ENCODE data around the gene LRP1B. TPM values are rescaled to one million over a fixed set of nuclear protein-coding genes. Genes with fewer than 3 reads are reported as not detected.

The LRP1B gene
- polyA plus RNA-seq, 1 of the 3 experiments (the other 2 are of a cell fraction) = 0.28 TPM

- DNase-seq = no peak
- ChIA-PET CTCF (interaction anchor here (1.2 kb wide), 2 partner anchors 9 to 86 kb away, joined by 3 to 4 read pairs; partner anchors contain the start of gene LRP1B), POLR2A (no interaction called here)
- no peak overlapping the region for H3K27ac ChIP-seq (ENCODE audit: low read depth in 2 of 2, low read length in 1 of 2)
- no peaks in the 10 kb centered on the region for H4K20me1 ChIP-seq (ENCODE audit: insufficient read depth)
- no peak overlapping the region for H3K4me3 ChIP-seq (ENCODE audit: low read depth in 2 of 2, low read length in 1 of 2)
- no peaks in the 10 kb centered on the region for H3K36me3 ChIP-seq (replicated peaks in 1 of 2; ENCODE audit: control insufficient read depth in 1 of 2, insufficient read depth in 2 of 2, low read length in 1 of 2)
- 0 out of 2 replicates have a peak, but pooled peaks cover 3% of the 10 kb centered on the region for H3K9me2 ChIP-seq
- no peak overlapping the region for H3K9ac ChIP-seq
- H3K79me2 ChIP-seq (ENCODE audit: insufficient read depth) = no peaks in the 10 kb centered on the region
- H3K4me2 ChIP-seq = no peak overlapping the region
- H3F3A ChIP-seq (replicated peaks; ENCODE audit: insufficient read depth) = no peaks in the 10 kb centered on the region
- no peaks in the 10 kb centered on the region for H3K27me3 ChIP-seq (ENCODE audit: insufficient read depth)
- H3K9me3 ChIP-seq = no peaks in the 10 kb centered on the region
- WGBS (ENCODE audit: low lambda C conversion rate) = 40% methylated on average over 3 of the region's 3 CpGs
- no peaks in the 10 kb centered on the region; a peak in 2 of 4 replicates for H3K4me1 ChIP-seq (ENCODE audit: control insufficient read depth in 1 of 2, insufficient read depth in 2 of 2, low read depth in 1 of 2, low read length in 1 of 2)
- H2AFZ ChIP-seq (ENCODE audit: low read depth) = no peak overlapping the region
- TF ChIP-seq JUND (IDR thresholded peaks at IDR 0.05) (0 out of 2 replicates have a peak, but pooled peaks have one; percentile 5), ZBTB33 (IDR thresholded peaks at IDR 0.05; ENCODE audit: borderline replicate concordance, low read depth) (no peak)
These were observed 86.6 kb downstream of the LRP1B start for GRCh38 chr2:142044197-142044596.

DNA sequence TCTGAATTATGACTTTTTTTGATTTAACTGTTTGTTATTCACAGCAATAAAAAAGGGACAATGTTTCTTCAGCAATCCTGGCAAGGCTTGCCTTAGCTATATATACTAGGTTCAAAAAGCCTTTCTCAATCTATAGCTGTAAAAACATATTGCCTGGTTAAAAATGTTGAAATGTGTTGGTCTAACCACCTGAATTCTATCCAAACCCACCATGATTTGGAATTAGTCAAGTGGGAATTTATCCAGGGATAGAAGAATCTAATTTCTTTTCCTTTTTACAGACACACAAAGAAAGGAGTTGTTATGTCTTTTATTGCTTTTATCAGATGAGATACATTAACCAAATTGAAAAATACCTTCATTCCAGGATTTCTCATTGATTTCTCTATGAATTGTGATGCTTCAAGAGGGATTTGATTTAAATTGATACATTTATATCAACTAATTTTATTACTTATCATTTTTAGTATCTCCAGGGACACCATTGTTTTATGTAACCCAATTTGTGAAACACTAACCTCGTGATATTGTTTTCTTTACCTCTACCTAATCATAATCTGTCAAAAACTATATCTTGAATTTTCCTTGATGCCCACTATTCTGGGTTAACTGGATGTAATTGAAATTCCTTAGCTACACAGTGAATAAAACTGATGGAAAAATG, 88.1 kb downstream of the LRP1B start:
- H3K36me3 ChIP-seq (replicated peaks in 1 of 2; ENCODE audit: control insufficient read depth in 1 of 2, insufficient read depth in 2 of 2, low read length in 1 of 2) = no peaks in the 10 kb centered on the region
- no peak for TF ChIP-seq SMC3 (IDR thresholded peaks at IDR 0.05; ENCODE audit: low read depth, low read length)
- no peak for TF ChIP-seq RAD21 (IDR thresholded peaks at IDR 0.05; ENCODE audit: low read length)
- 33% methylated on average over 1 of the region's 1 CpG for WGBS (ENCODE audit: low lambda C conversion rate)

DNA sequence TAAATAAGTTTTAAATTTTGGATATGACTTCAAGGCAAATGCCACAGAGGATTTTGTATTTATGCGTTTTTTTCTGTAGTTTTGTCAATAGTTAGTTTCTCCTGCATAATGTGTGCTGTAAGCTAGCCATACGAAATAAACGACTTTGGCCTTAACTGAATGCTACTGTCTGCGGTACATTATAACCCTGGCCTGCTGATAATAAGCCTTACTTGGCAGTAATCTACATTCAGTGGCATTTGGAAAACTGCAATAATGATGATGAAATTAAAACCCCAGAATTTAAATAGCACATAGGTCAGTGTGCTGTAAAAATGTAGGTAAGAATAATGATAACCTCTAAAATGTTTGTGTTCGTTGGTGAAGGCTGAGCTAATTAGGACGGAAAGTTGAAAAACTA, 88.8 kb downstream of the LRP1B start:
- POLR2A ChIA-PET = no interaction called here
- no peak for TF ChIP-seq GATA2 (CRISPR knock-in tag; IDR thresholded peaks at IDR 0.05)
- no peak for TF ChIP-seq FOXM1 (IDR thresholded peaks at IDR 0.05; ENCODE audit: low read depth)
- TF ChIP-seq JUND (IDR thresholded peaks at IDR 0.05) = no peak
- no peak for TF ChIP-seq TAF1 (IDR thresholded peaks at IDR 0.05; ENCODE audit: borderline replicate concordance, low read depth, low read length)
- TF ChIP-seq FOSL2 (IDR thresholded peaks at IDR 0.05; ENCODE audit: borderline replicate concordance, low read depth) = no peak
- TF ChIP-seq CHD2 (IDR thresholded peaks at IDR 0.05; ENCODE audit: low read length, partially characterized antibody) = no peak
- no peak for TF ChIP-seq POLR2AphosphoS5 (IDR thresholded peaks at IDR 0.05; ENCODE audit: low read depth, low read length)
- TF ChIP-seq, protein P1, sequence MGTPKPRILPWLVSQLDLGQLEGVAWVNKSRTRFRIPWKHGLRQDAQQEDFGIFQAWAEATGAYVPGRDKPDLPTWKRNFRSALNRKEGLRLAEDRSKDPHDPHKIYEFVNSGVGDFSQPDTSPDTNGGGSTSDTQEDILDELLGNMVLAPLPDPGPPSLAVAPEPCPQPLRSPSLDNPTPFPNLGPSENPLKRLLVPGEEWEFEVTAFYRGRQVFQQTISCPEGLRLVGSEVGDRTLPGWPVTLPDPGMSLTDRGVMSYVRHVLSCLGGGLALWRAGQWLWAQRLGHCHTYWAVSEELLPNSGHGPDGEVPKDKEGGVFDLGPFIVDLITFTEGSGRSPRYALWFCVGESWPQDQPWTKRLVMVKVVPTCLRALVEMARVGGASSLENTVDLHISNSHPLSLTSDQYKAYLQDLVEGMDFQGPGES (IDR thresholded peaks at IDR 0.05; ENCODE audit: low read depth, low read length) = no peak
- TF ChIP-seq GABPA (IDR thresholded peaks at IDR 0.05; ENCODE audit: low read depth) = no peak
- no peak for TF ChIP-seq ZBTB33 (IDR thresholded peaks at IDR 0.05; ENCODE audit: borderline replicate concordance, low read depth)
- TF ChIP-seq USF1 (IDR thresholded peaks at IDR 0.05; ENCODE audit: borderline replicate concordance, low read depth) = no peak
- no peak for TF ChIP-seq TCF12 (IDR thresholded peaks at IDR 0.05)
- no peak for TF ChIP-seq RXRA (IDR thresholded peaks at IDR 0.05; ENCODE audit: borderline replicate concordance, low read depth)

More for the DNA sequence above, 88.1 kb downstream of the LRP1B start:
- H3K9me3 ChIP-seq = no peaks in the 10 kb centered on the region
- ChIA-PET POLR2A (no interaction called here), CTCF (interaction anchor here (1.2 kb wide), 1 partner anchor 88 kb away, joined by 3 read pairs; the partner anchor contains the start of gene LRP1B)
- no peaks in the 10 kb centered on the region for H3K79me2 ChIP-seq (ENCODE audit: insufficient read depth)
- no peak overlapping the region for H3K4me3 ChIP-seq (ENCODE audit: low read depth in 2 of 2, low read length in 1 of 2)
- H2AFZ ChIP-seq (ENCODE audit: low read depth) = no peak overlapping the region
- no peaks in the 10 kb centered on the region for H3K27me3 ChIP-seq (ENCODE audit: insufficient read depth)
- peaks cover 0 to 6% of the 10 kb centered on the region in 2 experiments; a peak in 3 of 4 replicates for H3K4me1 ChIP-seq (ENCODE audit: control insufficient read depth in 1 of 2, insufficient read depth in 2 of 2, low read depth in 1 of 2, low read length in 1 of 2)
- DNase-seq = no peak
- no peak overlapping the region for H3K9ac ChIP-seq
- no peaks in the 10 kb centered on the region for H4K20me1 ChIP-seq (ENCODE audit: insufficient read depth)
- no peak overlapping the region; a peak in 1 of 4 replicates for H3K27ac ChIP-seq (ENCODE audit: low read depth in 2 of 2, low read length in 1 of 2)
- H3K4me2 ChIP-seq = no peak overlapping the region
- 0 out of 2 replicates have a peak, but pooled peaks cover 3% of the 10 kb centered on the region for H3K9me2 ChIP-seq
- H3F3A ChIP-seq (replicated peaks; ENCODE audit: insufficient read depth) = no peaks in the 10 kb centered on the region

More for the DNA sequence above, 88.8 kb downstream of the LRP1B start:
- Histone ChIP-seq H3K9me3 (no peaks in the 10 kb centered on the region), H2AFZ (ENCODE audit: low read depth) (no peak overlapping the region), H3F3A (replicated peaks; ENCODE audit: insufficient read depth) (no peaks in the 10 kb centered on the region), H3K4me2 (no peak overlapping the region), H3K9me2 (0 out of 2 replicates have a peak, but pooled peaks cover 3% of the 10 kb centered on the region), H3K4me1 (ENCODE audit: control insufficient read depth in 1 of 2, insufficient read depth in 2 of 2, low read depth in 1 of 2, low read length in 1 of 2) (peaks cover 7 to 11% of the 10 kb centered on the region in 2 experiments; a peak in 3 of 4 replicates), H3K9ac (no peak overlapping the region), H3K79me2 (ENCODE audit: insufficient read depth) (no peaks in the 10 kb centered on the region), H3K27me3 (ENCODE audit: insufficient read depth) (no peaks in the 10 kb centered on the region), H3K27ac (ENCODE audit: low read depth in 2 of 2, low read length in 1 of 2) (no peak overlapping the region), H4K20me1 (ENCODE audit: insufficient read depth) (no peaks in the 10 kb centered on the region), H3K36me3 (replicated peaks in 1 of 2; ENCODE audit: control insufficient read depth in 1 of 2, insufficient read depth in 2 of 2, low read length in 1 of 2) (no peaks in the 10 kb centered on the region), H3K4me3 (ENCODE audit: low read depth in 2 of 2, low read length in 1 of 2) (no peak overlapping the region)
- CTCF ChIA-PET = no interaction called here
- no peak for DNase-seq
- 79% methylated on average over 6 of the region's 6 CpGs for WGBS (ENCODE audit: low lambda C conversion rate)
